H1 (cell line): ENCODE data around the gene DOCK3. TPM values are rescaled to one million over a fixed set of nuclear protein-coding genes. Genes with fewer than 3 reads are reported as not detected.

ENCODE experiments used
- CTCF ChIA-PET: fragments of 300-600 bp; sonication (Branson Sonifier 250); formaldehyde crosslinking; loops from one replicate; lab custom pipeline; 2021; ENCODE audit not compliant: partially characterized antibody; lab: Charles Lee
- POLR2A ChIA-PET: fragments of 300-600 bp; sonication (Branson Sonifier 250); formaldehyde crosslinking; loops from one replicate; lab custom pipeline; 2021; ENCODE audit warnings: inconsistent platforms; ENCODE audit not compliant: partially characterized antibody; lab: Charles Lee
- DNase-seq, 2 experiments: peaks; one replicate each; pipeline versions ENCODE4 v3.0.0 to v3.0.0-alpha.2; 2010 to 2022; ENCODE audit warnings: low spot score in 2 of 2, low read depth in 1 of 2, mixed read lengths in 1 of 2
- FAIRE-seq: peaks from 2 replicates; lab custom pipeline; 2011; peaks lifted over from hg19 to GRCh38; lab: Jason Lieb, UNC
- H2AFZ ChIP-seq: 2 replicates; pipeline ENCODE4 v1.8.1; 2012; ENCODE audit warnings: low read length, inconsistent platforms
- H2AK5ac ChIP-seq: 2 replicates; pipeline ENCODE4 v1.6.1; 2013; ENCODE audit warnings: low read depth, low read length
- H2BK120ac ChIP-seq: replicated peaks from 2 replicates; pipeline ENCODE3; 2013; ENCODE audit warnings: low read depth, low read length, inconsistent platforms
- H2BK12ac ChIP-seq: 2 replicates; pipeline ENCODE4 v1.6.1; 2013; ENCODE audit warnings: low read depth, low read length
- H2BK15ac ChIP-seq: 2 replicates; pipeline ENCODE4 v1.6.1; 2013; ENCODE audit warnings: low read length
- H2BK20ac ChIP-seq: 2 replicates; pipeline ENCODE4 v1.6.1; 2013; ENCODE audit warnings: low read length
- H2BK5ac ChIP-seq: 2 replicates; pipeline ENCODE4 v1.6.1; 2013; ENCODE audit warnings: low read depth, low read length
- H3K14ac ChIP-seq: 2 replicates; pipeline ENCODE4 v1.6.1; 2013; ENCODE audit warnings: inconsistent platforms; ENCODE audit not compliant: insufficient read length
- H3K18ac ChIP-seq: 2 replicates; pipeline ENCODE4 v1.6.1; 2013; ENCODE audit warnings: low read length; ENCODE audit errors: extremely low read depth
- H3K23ac ChIP-seq: 2 replicates; pipeline ENCODE4 v1.6.1; 2013; ENCODE audit warnings: inconsistent platforms; ENCODE audit not compliant: insufficient read length
- H3K23me2 ChIP-seq: 2 replicates; pipeline ENCODE4 v1.6.1; 2013; ENCODE audit warnings: low read depth, low read length
- H3K27ac ChIP-seq: 2 replicates; pipeline ENCODE4 v1.6.1; 2011; ENCODE audit warnings: low read depth, low read length, inconsistent platforms
- H3K27me3 ChIP-seq, 4 experiments: replicated peaks in 1 of 4; 1 replicate in 1 of 4; 2 replicates in 3 of 4; pipeline versions ENCODE4 v1.6.1 to v1.8.1; 2011 to 2013; ENCODE audit warnings: low read length in 3 of 4, mild to moderate bottlenecking in 3 of 4, inconsistent platforms in 2 of 4, mixed read lengths in 2 of 4, moderate library complexity in 1 of 4; ENCODE audit not compliant: control insufficient read depth in 3 of 4, insufficient read depth in 3 of 4; ENCODE audit errors: extremely low read depth in 1 of 4
- H3K36me3 ChIP-seq, 4 experiments: 2 replicates each; pipeline versions ENCODE4 v1.6.1 to v1.8.1; 2011 to 2013; ENCODE audit warnings: mild to moderate bottlenecking in 4 of 4, low read length in 3 of 4, moderate library complexity in 2 of 4, control low read depth in 1 of 4, inconsistent platforms in 1 of 4; ENCODE audit not compliant: insufficient read depth in 4 of 4, control insufficient read depth in 2 of 4
- H3K4ac ChIP-seq: replicated peaks from 2 replicates; pipeline ENCODE3; 2013; ENCODE audit warnings: low read length, low read depth, mixed read lengths, inconsistent platforms; ENCODE audit not compliant: insufficient read length
- H3K4me1 ChIP-seq, 4 experiments: replicated peaks in 1 of 4; 1 replicate in 1 of 4; 2 replicates in 3 of 4; pipeline versions ENCODE4 v1.6.1 to v1.8.1; 2011 to 2013; ENCODE audit warnings: low read length in 3 of 4, inconsistent platforms in 2 of 4, mixed read lengths in 1 of 4; ENCODE audit not compliant: insufficient read depth in 4 of 4, control insufficient read depth in 3 of 4
- H3K4me2 ChIP-seq, 2 experiments: 2 replicates each; pipeline versions ENCODE4 v1.6.1 to v1.8.1; 2011 to 2013; ENCODE audit warnings: low read depth in 2 of 2, low read length in 2 of 2, control low read depth in 1 of 2, inconsistent platforms in 1 of 2, mild to moderate bottlenecking in 1 of 2; ENCODE audit not compliant: insufficient read depth in 1 of 2
- H3K4me3 ChIP-seq, 4 experiments: fragments of 200-600, 300-600 bp in 1 of 4; sonication (generic), shearing (Covaris generic), sonication (Bioruptor Twin) in 1 of 4; 2 replicates each; pipeline versions ENCODE4 v1.5.1 to v1.8.1; 2011 to 2016; ENCODE audit warnings: low read length in 4 of 4, low read depth in 3 of 4, control low read depth in 2 of 4, inconsistent platforms in 2 of 4, mild to moderate bottlenecking in 2 of 4, mixed read lengths in 1 of 4, moderate library complexity in 1 of 4; ENCODE audit not compliant: insufficient read depth in 2 of 4; ENCODE audit errors: extremely low read depth in 1 of 4
- H3K56ac ChIP-seq: replicated peaks from 2 replicates; pipeline ENCODE3; 2013; ENCODE audit warnings: low read depth, mild to moderate bottlenecking, mixed read lengths, low read length, inconsistent platforms; ENCODE audit not compliant: insufficient read length
- H3K79me1 ChIP-seq: 2 replicates; pipeline ENCODE4 v1.6.1; 2013; ENCODE audit warnings: low read depth, low read length, control low read depth
- H3K79me2 ChIP-seq, 2 experiments: 2 replicates each; pipeline versions ENCODE4 v1.6.1 to v1.8.1; 2012 to 2013; ENCODE audit warnings: low read length in 2 of 2, mild to moderate bottlenecking in 2 of 2, inconsistent platforms in 1 of 2; ENCODE audit not compliant: insufficient read depth in 2 of 2, control insufficient read depth in 1 of 2
- H3K9ac ChIP-seq, 4 experiments: replicated peaks in 1 of 4; 1 replicate in 1 of 4; 2 replicates in 3 of 4; pipeline versions ENCODE4 v1.6.1 to v1.8.1; 2011 to 2013; ENCODE audit warnings: low read depth in 3 of 4, low read length in 3 of 4, control low read depth in 2 of 4, mild to moderate bottlenecking in 2 of 4, moderate library complexity in 2 of 4, inconsistent platforms in 1 of 4; ENCODE audit errors: extremely low read depth in 1 of 4
- H3K9me3 ChIP-seq, 2 experiments: 2 replicates each; pipeline versions ENCODE4 v1.6.1 to v1.8.1; 2012 to 2013; ENCODE audit warnings: mild to moderate bottlenecking in 2 of 2, moderate library complexity in 2 of 2, control low read depth in 1 of 2, inconsistent platforms in 1 of 2, low read depth in 1 of 2, low read length in 1 of 2, mixed read lengths in 1 of 2; ENCODE audit not compliant: insufficient read depth in 2 of 2
- H4K20me1 ChIP-seq, 2 experiments: replicated peaks in 1 of 2; 2 replicates each; pipeline versions ENCODE3 to v1.8.1; 2011 to 2013; ENCODE audit warnings: inconsistent platforms in 2 of 2, low read length in 2 of 2, mild to moderate bottlenecking in 1 of 2; ENCODE audit not compliant: insufficient read depth in 2 of 2, control insufficient read depth in 1 of 2
- H4K5ac ChIP-seq: 2 replicates; pipeline ENCODE4 v1.6.1; 2013; ENCODE audit warnings: low read length, low read depth, mixed read lengths, inconsistent platforms; ENCODE audit not compliant: insufficient read length
- H4K8ac ChIP-seq: 2 replicates; pipeline ENCODE4 v1.8.0; 2013; ENCODE audit warnings: mild to moderate bottlenecking, moderate library complexity, low read length, inconsistent platforms; ENCODE audit not compliant: insufficient read depth; ENCODE audit errors: extremely low read depth
- H4K91ac ChIP-seq: replicated peaks from 2 replicates; pipeline ENCODE3; 2013; ENCODE audit warnings: low read length, mixed read lengths, inconsistent platforms; ENCODE audit not compliant: insufficient read length
- GTF2F1 ChIP-seq: IDR thresholded peaks from 2 replicates; pipeline ENCODE4 v1.6.1; 2012; ENCODE audit warnings: low read depth, low read length, improper control_type of control experiment, borderline replicate concordance
- JUN ChIP-seq: IDR thresholded peaks from 2 replicates; pipeline ENCODE4 v1.6.1; 2011; ENCODE audit warnings: low read depth, mild to moderate bottlenecking, improper control_type of control experiment, low read length
- NRF1 ChIP-seq: IDR thresholded peaks from 2 replicates; pipeline ENCODE4 v1.6.1; 2011; ENCODE audit warnings: mild to moderate bottlenecking, low read depth, low read length, improper control_type of control experiment
- PHF8 ChIP-seq: fragments of 200-600 bp; sonication (generic); conservative IDR thresholded peaks from 2 replicates; pipeline ENCODE4 v1.7.1; 2012; ENCODE audit warnings: low read depth, mild to moderate bottlenecking, inconsistent platforms, low read length, moderate library complexity
- RNF2 ChIP-seq: fragments of 200-900, 300-1000 bp; sonication (generic); IDR thresholded peaks from 2 replicates; pipeline ENCODE4 v1.7.1; 2016; ENCODE audit warnings: borderline replicate concordance, low read depth, mild to moderate bottlenecking, antibody characterized with exemption, low read length; ENCODE audit not compliant: poor library complexity, severe bottlenecking; ENCODE audit errors: missing control alignments
- SIX5 ChIP-seq: IDR thresholded peaks from 2 replicates; pipeline ENCODE4 v1.6.1; 2011; ENCODE audit warnings: mild to moderate bottlenecking, low read depth, low read length
- YY1 ChIP-seq: IDR thresholded peaks from 2 replicates; pipeline ENCODE4 v1.6.1; 2011; ENCODE audit warnings: low read depth, mild to moderate bottlenecking, low read length
- WGBS, 2 experiments: shearing (Covaris generic) in 1 of 2; methylation state at CpG; one replicate each; pipeline versions ENCODE4 v1.1.6 to v1.1.7; 2013 to 2015; ENCODE audit warnings: low lambda C conversion rate in 2 of 2, mixed read lengths in 2 of 2, inconsistent platforms in 1 of 2, low coverage in 1 of 2, missing lambda C conversion rate in 1 of 2; ENCODE audit not compliant: insufficient replicate concordance in 2 of 2, insufficient coverage in 1 of 2, insufficient read length in 1 of 2; ENCODE audit errors: extremely low coverage in 1 of 2, missing lambda C conversion rate in 1 of 2; 5-methylcytosine and 5-hydroxymethylcytosine counted together
- polyA plus RNA-seq, 7 experiments: library from polyadenylated mRNA; depleted of rRNA in 3 of 7; stranded (reverse) in 5 of 7; unstranded in 2 of 7; fragments of >200 nt in 5 of 7; fragments of 200-250 nt in 2 of 7; gene quantifications; 1 replicate in 5 of 7; 2 replicates in 1 of 7; 4 replicates in 1 of 7; pipeline versions ENCODE4 v1.2.1 to v1.2.3, GENCODE V29; 2011 to 2013; ENCODE audit warnings: missing spikeins in 2 of 7, mixed read lengths in 2 of 7
- total RNA-seq: library from RNA; stranded (reverse); fragmentation: NEBNext Ultra II Directional; extraction: Animal tissue kit (Norgen Biotek cat#: 25700); gene quantifications from 2 replicates; pipeline ENCODE4 v1.2.1, GENCODE V29; 2021

Gene DOCK3
- total and polyA plus RNA-seq, 2 of the 8 experiments (the other 6 are each of a cell fraction or from before 2014, with no cell fraction given) = 2.7 to 5.0 TPM

DNA sequence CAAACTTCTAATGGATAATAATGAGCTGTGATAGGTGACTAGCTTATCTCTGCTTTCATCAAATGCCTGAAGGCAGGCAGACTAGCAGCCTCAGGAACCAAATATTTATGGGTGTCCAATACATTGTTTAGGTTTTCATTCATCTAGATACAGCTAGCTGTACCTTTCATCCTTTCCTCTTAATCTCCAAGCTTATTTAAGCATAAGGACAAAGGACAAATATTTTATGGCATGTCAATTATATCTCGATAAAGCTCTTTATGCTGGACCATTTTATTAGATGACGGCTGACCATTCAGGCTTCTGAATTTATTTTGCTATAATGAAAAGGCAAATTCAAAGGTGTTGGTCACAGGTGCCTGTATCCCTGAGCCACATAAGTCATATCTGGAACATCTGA is 733.3 kb downstream of the DOCK3 start:
- Histone ChIP-seq H2BK120ac (no peak overlapping the region), H3K4me3 (no peak overlapping the region), H3K36me3 (peaks cover 2 to 32% (median 23%) of the 10 kb centered on the region in 4 experiments; a peak in 7 of 8 replicates), H3K79me2 (no peaks in the 10 kb centered on the region), H3K56ac (no peak overlapping the region), H4K91ac (no peak overlapping the region), H2BK12ac (no peak overlapping the region), H3K9ac (no peak overlapping the region), H4K5ac (no peak overlapping the region), H2BK5ac (no peak overlapping the region), H4K8ac (no peak overlapping the region), H2BK15ac (no peak overlapping the region), H3K14ac (no peak overlapping the region), H3K23me2 (no peaks in the 10 kb centered on the region), H4K20me1 (peaks cover 2 to 4% of the 10 kb centered on the region in 2 experiments), H2AFZ (no peak overlapping the region), H2BK20ac (no peak overlapping the region), H3K4me1 (no peaks in the 10 kb centered on the region), H3K9me3 (no peaks in the 10 kb centered on the region), H3K27ac (no peak overlapping the region), H3K79me1 (no peaks in the 10 kb centered on the region), H3K18ac (no peak overlapping the region), H2AK5ac (no peak overlapping the region), H3K4me2 (no peak overlapping the region), H3K4ac (no peak overlapping the region), H3K27me3 (no peaks in the 10 kb centered on the region), H3K23ac (no peak overlapping the region)
- CTCF ChIA-PET = interaction anchor here (1.3 to 1.4 kb wide), 3 partner anchors 19 to 261 kb away, joined by 3 to 4 read pairs (median 4); no protein-coding TSS in a partner anchor
- FAIRE-seq (no peak), DNase-seq (no peak)
- POLR2A ChIA-PET = interaction anchor here (0.7 to 3.0 kb wide), 3 partner anchors 8 to 15 kb away, joined by 3 to 9 read pairs (median 5); no protein-coding TSS in a partner anchor
- TF ChIP-seq JUN (no peak), SIX5 (no peak), YY1 (no peak), GTF2F1 (no peak), RNF2 (no peak), PHF8 (no peak), NRF1 (no peak)
- 93% methylated on average over 2 of the region's 2 CpGs; no CpG with 5 or more reads in 1 of the 2 experiments for WGBS, 2 experiments
